A549 treated with DMSO at 1 μM for 4 hours (cell line): ENCODE measurements around the gene GBP1. TPM values are rescaled to one million over a fixed set of nuclear protein-coding genes. Genes with fewer than 3 reads are reported as not detected.

Experiments used
- total RNA-seq: library from RNA; stranded (reverse); fragments of 200-300 nt; extraction: Qiagen RNA extraction; gene quantifications from 5 replicates; pipeline ENCODE4 v1.2.3, GENCODE V29; 2022; ENCODE audit warnings: low read depth

Gene GBP1
- 0.07 to 0.16 TPM (median 0.10 TPM) in 4 of 5 replicates, not detected in the other for total RNA-seq

GRCh38 chr1:89065079-89065868, at the start of gene GBP1:
Gene GBP1, minus strand, starts transcription at chr1:89065208. Its CDS starts 1,974 bp downstream, at chr1:89063234.

GRCh38 chr1:89022167-89022959, 42.6 kb downstream of the GBP1 start, which contains the start of gene GBP3:
Gene GBP3, minus strand, starts transcription at chr1:89022866. Its CDS starts 2,145 bp downstream, at chr1:89020721.

Other genes starting within 250 kb of the GBP1 start
- gene GTF2B, start 173.6 kb downstream of the GBP1 start, total RNA-seq = 26.3 to 31.0 TPM (median 29.0 TPM) in 5 replicates
- gene KYAT3, start 72.6 kb downstream of the GBP1 start, total RNA-seq = 6.7 to 8.6 TPM (median 7.5 TPM) in 5 replicates
- gene RBMXL1, start 72.6 kb downstream of the GBP1 start, total RNA-seq = 2.2 to 3.3 TPM (median 2.7 TPM) in 5 replicates
- 1.2 to 2.1 TPM (median 1.6 TPM) in 5 replicates for gene GBP3, start 42.3 kb downstream of the GBP1 start, total RNA-seq
- gene GBP2, start 60.9 kb upstream of the GBP1 start, total RNA-seq = 0.61 to 1.1 TPM (median 1.0 TPM) in 5 replicates
- gene GBP7, start 110.8 kb upstream of the GBP1 start, total RNA-seq = not detected in 5 replicates
- 0.02 to 0.05 TPM (median 0.02 TPM) in 3 of 5 replicates, not detected in the others for gene GBP4, start 133.7 kb upstream of the GBP1 start, total RNA-seq
- gene GBP5, start 207.7 kb upstream of the GBP1 start, total RNA-seq = 0.02 to 0.10 TPM (median 0.03 TPM) in 3 of 5 replicates, not detected in the others